ENCODE results near the gene PRDM16.

DNA sequence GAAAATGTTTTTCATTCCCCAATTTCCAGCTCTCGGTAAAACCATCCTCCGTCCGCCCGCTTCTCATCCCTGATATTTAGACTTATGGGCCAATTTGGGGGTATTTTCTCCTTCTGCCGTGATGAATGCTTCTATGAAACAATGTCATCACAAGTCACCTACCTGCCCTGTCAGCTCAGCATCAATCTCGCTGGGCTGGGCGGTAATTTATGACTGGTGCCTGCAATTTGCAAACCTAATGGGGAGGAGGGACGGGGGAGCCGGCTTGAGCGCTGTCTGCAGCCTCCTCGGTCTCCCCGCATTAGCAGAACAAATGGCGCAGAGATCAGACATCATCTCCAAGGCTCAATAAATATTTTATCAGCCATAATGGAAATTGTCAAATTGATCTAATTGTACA is 72.1 kb downstream of the PRDM16 start:
- TF ChIP-seq POLR2A (IDR thresholded peaks at IDR 0.05; ENCODE audit: low read length) (no peak), GATA1 (IDR thresholded peaks at IDR 0.05; ENCODE audit: low read depth, low read length) (no peak)

All from erythroblast (primary cell).